HepG2 (cell line): Measurements from ENCODE around the gene RECQL. TPM values are rescaled to one million over a fixed set of nuclear protein-coding genes. Genes with fewer than 3 reads are reported as not detected.
"Not testable (repeated sequence)": the region's sequence is repeated elsewhere in the genome, so short reads cannot be mapped to it uniquely, and the experiment has no call there.

Source experiments
- ATAC-seq: fragments of 200-7000 bp; cut with Tn5 transposase; 3 replicates; pipeline ENCODE4 v1.9.1; 2020; ENCODE audit warnings: mild to moderate bottlenecking, moderate library complexity
- BruUV-seq: library from RNA; stranded (reverse); fragments of 400-500 nt; replicated peaks from 2 replicates; lab custom pipeline; 2021; lab: Mats Ljungman, UMichigan
- CTCF ChIA-PET: fragments of 300-600 bp; formaldehyde crosslinking; extraction: SDS; loops from one replicate; lab custom pipeline; 2021; ENCODE audit warnings: low total read pairs, inconsistent platforms, low intra/inter-chr PET ratio; lab: Yijun Ruan, JAX
- POLR2A ChIA-PET: fragments of 350-600 bp; sonication (Branson Sonifier 250); formaldehyde crosslinking; loops from one replicate; lab custom pipeline; 2020; ENCODE audit warnings: antibody characterized with exemption, inconsistent platforms; lab: Yijun Ruan, JAX
- DNase-seq: peaks from one replicate; pipeline ENCODE4 v3.0.0-alpha.2; 2015; ENCODE audit warnings: low spot score
- FAIRE-seq: peaks from 3 replicates; lab custom pipeline; 2011; peaks lifted over from hg19 to GRCh38; lab: Jason Lieb, UNC
- H2AFZ ChIP-seq: one replicate; pipeline ENCODE4 v1.6.1; 2011; ENCODE audit warnings: low read length, inconsistent platforms
- H3K27ac ChIP-seq: fragments of 300-600 bp; 3 replicates; pipeline ENCODE4 v1.8.0; 2011; ENCODE audit warnings: mixed run types, mild to moderate bottlenecking, mixed read lengths, low read length, inconsistent platforms; ENCODE audit not compliant: insufficient read depth; ENCODE audit errors: extremely low read length
- H3K27me3 ChIP-seq, 2 experiments: fragments of 200-600 bp in 1 of 2; 2 replicates in 1 of 2; 3 replicates in 1 of 2; pipeline versions ENCODE4 v1.6.0 to v1.8.0; 2011; ENCODE audit warnings: low read length in 2 of 2, mild to moderate bottlenecking in 2 of 2, moderate library complexity in 2 of 2, inconsistent platforms in 1 of 2; ENCODE audit not compliant: insufficient read depth in 2 of 2, control insufficient read depth in 1 of 2
- H3K36me3 ChIP-seq, 2 experiments: fragments of 200-600 bp in 1 of 2; replicated peaks in 1 of 2; 2 replicates in 1 of 2; 3 replicates in 1 of 2; pipeline versions ENCODE4 v1.5.1 to v1.8.0; 2011; ENCODE audit warnings: low read length in 2 of 2, inconsistent platforms in 1 of 2; ENCODE audit not compliant: insufficient read depth in 2 of 2, control insufficient read depth in 1 of 2
- H3K4me1 ChIP-seq: 2 replicates; pipeline ENCODE4 v1.5.1; 2012; ENCODE audit warnings: low read length, inconsistent platforms; ENCODE audit not compliant: insufficient read depth
- H3K4me2 ChIP-seq: 2 replicates; pipeline ENCODE4 v1.6.0; 2011; ENCODE audit warnings: low read depth, low read length, inconsistent platforms
- H3K4me3 ChIP-seq, 3 experiments: fragments of 200-600 bp in 1 of 3; sonication (generic), shearing (Covaris generic) in 1 of 3; replicated peaks in 1 of 3; 2 replicates each; pipeline ENCODE4 v1.5.1; 2011 to 2016; ENCODE audit warnings: low read length in 3 of 3, inconsistent platforms in 2 of 3, low read depth in 2 of 3, mild to moderate bottlenecking in 2 of 3, control low read depth in 1 of 3, mixed read lengths in 1 of 3; ENCODE audit not compliant: insufficient read depth in 1 of 3
- H3K79me2 ChIP-seq: one replicate; pipeline ENCODE4 v1.6.1; 2011; ENCODE audit warnings: low read length, inconsistent platforms; ENCODE audit not compliant: insufficient read depth
- H3K9ac ChIP-seq: 2 replicates; pipeline ENCODE4 v1.6.0; 2011; ENCODE audit warnings: mild to moderate bottlenecking, low read depth, low read length, inconsistent platforms; ENCODE audit not compliant: insufficient read depth
- H3K9me3 ChIP-seq: 2 replicates; pipeline ENCODE4 v1.5.1; 2012; ENCODE audit warnings: mild to moderate bottlenecking, low read length
- H4K20me1 ChIP-seq: 2 replicates; pipeline ENCODE4 v1.6.0; 2011; ENCODE audit warnings: inconsistent platforms, mild to moderate bottlenecking, low read length, moderate library complexity; ENCODE audit not compliant: insufficient read depth
- HNF4A ChIP-seq: sonication (generic); formaldehyde crosslinking; IDR thresholded peaks from 2 replicates; pipeline ENCODE4 v1.4.0; 2020; ENCODE audit warnings: missing genetic modification reagents
- SKI ChIP-seq: fragments of 450-650 bp; IDR thresholded peaks from one replicate; pipeline ENCODE4 v1.6.1; 2018; ENCODE audit warnings: mild to moderate bottlenecking; ENCODE audit not compliant: partially characterized antibody
- WGBS: methylation state at CpG from one replicate; pipeline ENCODE4 v1.1.6; 2017; ENCODE audit warnings: low lambda C conversion rate; 5-methylcytosine and 5-hydroxymethylcytosine counted together
- in situ Hi-C: cut with HindIII; loops from 2 replicates; pipeline ENCODE4 v1.10.0; 2017; ENCODE audit warnings: low pct_unique_long_range_greater_than_20kb; ENCODE audit not compliant: extremely low pct_ligation_motif_present
- intact Hi-C: fragments of 100-400 bp; cut with micrococcal nuclease; formaldehyde crosslinking; loops from one replicate; pipeline ENCODE4 v1.10.0; 2022; ENCODE audit not compliant: unreplicated experiment
- polyA plus RNA-seq, 8 experiments: library from polyadenylated mRNA; depleted of rRNA in 3 of 8; stranded (reverse) in 7 of 8; unstranded in 1 of 8; fragments of >200 nt; fragmentation: Illumina TruSeq in 4 of 8; extraction: Trizol in 4 of 8; gene quantifications; 2 replicates each; pipeline versions ENCODE4 v1.2.1 to v1.2.3, GENCODE V29; 2011 to 2016; ENCODE audit warnings: low read depth in 4 of 8, missing spikeins in 1 of 8, mixed read lengths in 1 of 8; ENCODE audit not compliant: insufficient read depth in 1 of 8
- total RNA-seq, 5 experiments: library from RNA; depleted of rRNA; stranded (reverse); fragments of >200 nt; fragmentation: Illumina TruSeq; extraction: Trizol; gene quantifications; 2 replicates each; pipeline ENCODE4 v1.2.3, GENCODE V29; 2016; ENCODE audit warnings: low read depth in 1 of 5
- TF ChIP-seq, protein P1 (sequence below): sonication (generic); formaldehyde crosslinking; conservative IDR thresholded peaks from 2 replicates; pipeline ENCODE4 v1.4.0; 2020; ENCODE audit warnings: mild to moderate bottlenecking, missing genetic modification reagents, moderate library complexity

The RECQL gene
- total and polyA plus RNA-seq, 2 of the 13 experiments (the other 11 are each of a cell fraction or from before 2014, with no cell fraction given), result 7.2 to 41.5 TPM

DNA sequence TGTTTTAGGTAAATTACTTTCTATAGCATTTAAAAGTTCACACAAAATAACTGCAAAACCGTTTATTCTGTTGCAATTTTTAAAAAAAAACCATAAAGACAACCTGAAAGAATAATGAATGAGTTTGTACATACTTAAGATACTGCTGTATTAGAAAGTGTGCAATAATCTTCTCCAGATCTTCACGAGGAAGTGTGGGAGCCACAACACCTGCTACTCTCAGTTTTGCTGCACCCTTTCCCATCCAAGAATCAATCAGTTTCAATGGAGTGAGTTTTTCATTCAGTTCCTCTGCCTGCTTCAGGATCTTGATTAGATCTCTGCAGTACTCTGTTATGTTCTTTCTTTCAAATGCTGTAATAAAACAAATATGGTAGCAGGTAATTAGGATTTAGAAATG, 30.1 kb downstream of the RECQL start (continued):
- TF ChIP-seq, protein P1, sequence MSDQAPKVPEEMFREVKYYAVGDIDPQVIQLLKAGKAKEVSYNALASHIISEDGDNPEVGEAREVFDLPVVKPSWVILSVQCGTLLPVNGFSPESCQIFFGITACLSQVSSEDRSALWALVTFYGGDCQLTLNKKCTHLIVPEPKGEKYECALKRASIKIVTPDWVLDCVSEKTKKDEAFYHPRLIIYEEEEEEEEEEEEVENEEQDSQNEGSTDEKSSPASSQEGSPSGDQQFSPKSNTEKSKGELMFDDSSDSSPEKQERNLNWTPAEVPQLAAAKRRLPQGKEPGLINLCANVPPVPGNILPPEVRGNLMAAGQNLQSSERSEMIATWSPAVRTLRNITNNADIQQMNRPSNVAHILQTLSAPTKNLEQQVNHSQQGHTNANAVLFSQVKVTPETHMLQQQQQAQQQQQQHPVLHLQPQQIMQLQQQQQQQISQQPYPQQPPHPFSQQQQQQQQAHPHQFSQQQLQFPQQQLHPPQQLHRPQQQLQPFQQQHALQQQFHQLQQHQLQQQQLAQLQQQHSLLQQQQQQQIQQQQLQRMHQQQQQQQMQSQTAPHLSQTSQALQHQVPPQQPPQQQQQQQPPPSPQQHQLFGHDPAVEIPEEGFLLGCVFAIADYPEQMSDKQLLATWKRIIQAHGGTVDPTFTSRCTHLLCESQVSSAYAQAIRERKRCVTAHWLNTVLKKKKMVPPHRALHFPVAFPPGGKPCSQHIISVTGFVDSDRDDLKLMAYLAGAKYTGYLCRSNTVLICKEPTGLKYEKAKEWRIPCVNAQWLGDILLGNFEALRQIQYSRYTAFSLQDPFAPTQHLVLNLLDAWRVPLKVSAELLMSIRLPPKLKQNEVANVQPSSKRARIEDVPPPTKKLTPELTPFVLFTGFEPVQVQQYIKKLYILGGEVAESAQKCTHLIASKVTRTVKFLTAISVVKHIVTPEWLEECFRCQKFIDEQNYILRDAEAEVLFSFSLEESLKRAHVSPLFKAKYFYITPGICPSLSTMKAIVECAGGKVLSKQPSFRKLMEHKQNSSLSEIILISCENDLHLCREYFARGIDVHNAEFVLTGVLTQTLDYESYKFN (CRISPR knock-in tag), result no peak

DNA sequence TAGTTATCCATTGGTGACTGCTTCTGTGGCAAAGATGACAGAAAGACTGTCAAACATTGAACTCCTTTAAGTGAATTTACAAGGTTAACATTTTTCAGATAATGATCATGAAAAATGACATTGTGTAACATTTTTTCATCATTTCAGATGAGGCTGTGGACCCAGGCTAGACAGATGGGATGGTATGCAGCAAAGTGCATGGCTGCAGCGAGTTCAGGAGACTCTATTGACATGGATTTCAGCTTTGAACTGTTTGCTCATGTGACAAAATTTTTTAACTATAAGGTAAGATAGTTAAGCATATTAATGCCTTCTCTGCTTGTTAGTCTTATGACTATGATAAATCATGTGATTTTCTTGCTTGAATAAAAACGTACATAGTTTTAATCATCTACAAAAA, 34.1 kb downstream of the RECQL start:
- H3K36me3 ChIP-seq, intact Hi-C loops, H4K20me1 ChIP-seq, CTCF ChIA-PET, H3K4me3 ChIP-seq, H3K27me3 ChIP-seq, FAIRE-seq, H3K27ac ChIP-seq, H3K4me1 ChIP-seq, H3K4me2 ChIP-seq, H3K9me3 ChIP-seq, POLR2A ChIA-PET, H3K79me2 ChIP-seq, H2AFZ ChIP-seq, H3K9ac ChIP-seq, in situ Hi-C loops, BruUV-seq: not testable (repeated sequence)
- peak; percentile 86 for ATAC-seq
- TF ChIP-seq HNF4A, result 0 out of 2 replicates have a peak, but pooled peaks have one; percentile 12
- TF ChIP-seq SKI, result peak; percentile 74
- DNase-seq, result peak; percentile 33
- WGBS, result 57% methylated on average over 2 of the region's 2 CpGs
